GM19328 (cell line): ENCODE data around the gene DPY19L2.
"Not testable (repeated sequence)": the region's sequence is repeated elsewhere in the genome, so short reads cannot be mapped to it uniquely, and the experiment has no call there.

ENCODE experiments used
- ATAC-seq: cut with Tn5 transposase; IDR thresholded peaks from one replicate; pipeline ENCODE4 v1.9.1; 2021; ENCODE audit warnings: mild to moderate bottlenecking, moderate library complexity; ENCODE audit not compliant: unreplicated experiment

Gene DPY19L2

GRCh38 chr12:63668800-63669365 lies 590 bp upstream of the DPY19L2 start:
- ATAC-seq: not testable (repeated sequence)

DNA sequence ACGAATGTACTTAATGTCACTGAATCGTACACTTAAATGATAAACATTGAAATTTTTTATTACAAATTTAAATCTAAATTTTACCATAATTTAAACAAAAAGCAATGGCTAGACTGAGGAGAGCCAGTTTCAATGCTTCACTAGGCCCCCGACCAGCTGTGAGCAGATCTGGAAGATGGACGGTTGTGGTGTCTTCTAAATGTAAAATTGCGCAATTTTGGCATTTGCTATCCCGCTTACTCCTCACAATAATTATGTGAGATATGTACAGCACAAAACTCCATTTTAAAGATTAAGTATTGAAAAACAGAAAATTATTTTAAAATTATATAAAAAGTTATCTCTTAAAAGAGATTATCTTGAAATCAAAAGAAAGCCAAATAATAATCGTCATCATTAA lies 5.3 kb downstream of the DPY19L2 start:
- ATAC-seq: not testable (repeated sequence)

DNA sequence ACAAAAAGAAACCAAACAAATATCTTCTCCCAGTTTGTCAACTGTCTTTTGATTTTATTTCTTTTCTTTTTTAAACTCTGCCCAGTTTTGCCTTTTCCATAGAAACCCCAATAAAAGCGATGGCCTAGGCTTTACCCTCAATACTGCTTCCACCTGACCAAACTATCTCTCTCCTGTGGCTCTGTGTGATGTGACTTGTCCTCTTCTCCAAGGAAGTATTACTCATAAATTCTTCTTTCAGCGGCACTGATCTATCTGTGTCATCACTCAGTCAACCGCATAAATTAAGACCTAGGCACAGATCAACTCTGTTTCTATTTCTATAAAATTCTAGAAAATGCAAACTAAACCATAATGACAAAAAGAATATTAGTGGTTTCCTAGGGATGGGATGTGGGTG lies 9.8 kb downstream of the DPY19L2 start:
- ATAC-seq: not testable (repeated sequence)

GRCh38 chr12:63656407-63656806 lies 11.9 kb downstream of the DPY19L2 start:
- ATAC-seq: not testable (repeated sequence)

GRCh38 chr12:63655543-63656257 lies 12.6 kb downstream of the DPY19L2 start:
- not testable (repeated sequence) for ATAC-seq

- ATAC-seq: not testable (repeated sequence)
These were observed 13.8 kb downstream of the DPY19L2 start for GRCh38 chr12:63654481-63654880.

- not testable (repeated sequence) for ATAC-seq
These were observed 18.8 kb downstream of the DPY19L2 start for GRCh38 chr12:63649517-63649916.

GRCh38 chr12:63643381-63644140 lies 24.7 kb downstream of the DPY19L2 start:
- ATAC-seq: not testable (repeated sequence)

GRCh38 chr12:63624258-63624657 lies 44.0 kb downstream of the DPY19L2 start:
- not testable (repeated sequence) for ATAC-seq

- not testable (repeated sequence) for ATAC-seq
These were observed 52.7 kb downstream of the DPY19L2 start for GRCh38 chr12:63615544-63615943.

DNA sequence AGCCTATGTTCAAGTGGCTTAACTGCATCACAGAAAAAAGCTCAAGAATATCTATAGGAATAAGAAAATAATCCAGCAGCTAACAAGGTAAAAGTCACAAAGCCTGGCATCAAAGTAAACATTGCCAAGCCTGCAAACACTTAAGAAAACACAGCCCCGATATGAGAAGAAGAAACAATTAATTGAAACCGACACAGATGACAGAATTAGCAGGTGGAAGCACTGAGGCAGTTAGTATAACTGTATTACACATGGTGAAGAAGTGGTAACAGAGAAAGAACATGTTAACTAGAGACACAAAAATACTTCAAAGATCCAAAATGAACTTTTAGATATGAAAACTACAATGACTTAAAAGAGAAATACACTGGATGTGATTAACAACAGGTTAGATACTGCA lies 57.0 kb downstream of the DPY19L2 start:
- not testable (repeated sequence) for ATAC-seq

GRCh38 chr12:63609281-63609680 lies 59.0 kb downstream of the DPY19L2 start:
- not testable (repeated sequence) for ATAC-seq

- ATAC-seq: not testable (repeated sequence)
These were observed 63.3 kb downstream of the DPY19L2 start for GRCh38 chr12:63604985-63605384.

- ATAC-seq: not testable (repeated sequence)
These were observed 73.5 kb downstream of the DPY19L2 start for GRCh38 chr12:63594828-63595227.

DNA sequence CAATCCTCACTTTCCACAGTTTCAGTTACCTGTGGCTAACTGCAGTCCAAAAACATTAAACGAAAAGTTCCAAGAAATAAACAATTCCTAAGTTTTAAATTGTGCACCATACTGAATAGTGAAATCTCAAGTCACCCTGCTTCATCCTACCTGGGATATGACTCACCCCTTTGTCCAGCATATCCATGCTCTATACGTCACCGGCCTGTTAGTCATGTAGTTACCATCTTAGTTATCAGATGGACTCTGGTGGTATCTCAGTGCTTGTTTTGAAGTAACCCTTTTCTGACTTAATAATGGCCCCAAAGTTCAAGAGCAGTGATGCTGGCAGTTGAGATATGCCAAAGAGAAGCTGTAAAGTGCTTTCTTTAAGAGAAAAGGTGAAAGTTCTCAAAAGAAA lies 83.9 kb downstream of the DPY19L2 start:
- ATAC-seq: not testable (repeated sequence)

DNA sequence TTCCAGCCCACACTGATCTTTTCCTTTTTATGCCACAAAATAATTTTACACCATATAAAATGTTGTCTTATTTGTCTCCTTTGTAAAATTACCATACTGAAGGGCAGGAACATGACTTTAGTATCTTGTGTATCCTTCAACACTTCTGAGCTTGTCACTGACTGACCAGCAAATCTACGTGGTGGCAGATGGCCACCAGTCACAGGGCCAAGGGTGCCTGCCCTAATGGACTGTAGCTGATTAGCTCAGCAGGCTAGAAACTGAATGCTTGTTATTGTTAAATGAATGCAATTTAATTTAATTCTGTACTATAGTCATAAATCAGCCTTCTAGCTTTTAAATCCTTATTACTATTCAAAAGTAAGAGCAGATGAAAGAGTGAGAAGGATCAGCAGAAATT lies 85.0 kb downstream of the DPY19L2 start:
- ATAC-seq: not testable (repeated sequence)

GRCh38 chr12:63577631-63578030 lies 90.7 kb downstream of the DPY19L2 start:
- ATAC-seq: not testable (repeated sequence)

DNA sequence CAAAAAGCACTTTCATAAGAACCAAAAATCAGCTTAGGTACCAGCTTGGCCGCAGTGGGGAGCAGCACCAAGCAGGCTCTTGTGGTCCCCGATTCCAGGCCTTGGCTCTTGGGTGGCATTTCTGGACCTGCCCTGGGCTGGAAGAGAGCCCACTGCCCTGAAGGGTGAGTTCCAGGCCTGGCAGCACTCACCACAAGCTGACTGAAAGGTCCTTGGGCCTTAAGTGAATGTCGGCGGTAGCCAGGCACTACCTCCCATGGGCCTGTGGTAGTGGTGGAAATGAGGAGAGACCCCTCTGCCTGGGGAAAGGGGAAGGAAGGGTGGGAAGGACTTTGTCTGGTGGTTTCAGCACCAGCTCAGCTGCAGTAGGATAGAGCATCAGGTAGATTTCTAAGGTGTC lies 96.3 kb downstream of the DPY19L2 start:
- ATAC-seq: not testable (repeated sequence)

DNA sequence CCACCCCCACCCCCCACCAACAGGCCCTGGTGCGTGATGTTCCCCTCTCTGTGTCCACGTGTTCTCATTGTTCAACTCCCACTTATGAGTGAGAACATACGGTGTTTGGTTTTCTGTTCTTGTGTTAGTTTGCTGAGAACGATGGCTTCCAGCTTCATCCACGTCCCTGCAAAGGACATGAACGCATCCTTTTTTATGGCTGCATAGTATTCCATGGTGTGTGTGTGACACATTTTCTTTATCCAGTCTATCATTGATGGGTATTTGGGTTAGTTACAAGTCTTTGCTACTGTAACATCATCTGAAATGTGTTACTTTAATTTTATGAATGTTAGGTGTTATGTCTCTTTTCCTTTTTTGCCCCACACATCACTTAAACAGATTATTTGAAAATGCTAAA lies 109.8 kb downstream of the DPY19L2 start:
- ATAC-seq: not testable (repeated sequence)

DNA sequence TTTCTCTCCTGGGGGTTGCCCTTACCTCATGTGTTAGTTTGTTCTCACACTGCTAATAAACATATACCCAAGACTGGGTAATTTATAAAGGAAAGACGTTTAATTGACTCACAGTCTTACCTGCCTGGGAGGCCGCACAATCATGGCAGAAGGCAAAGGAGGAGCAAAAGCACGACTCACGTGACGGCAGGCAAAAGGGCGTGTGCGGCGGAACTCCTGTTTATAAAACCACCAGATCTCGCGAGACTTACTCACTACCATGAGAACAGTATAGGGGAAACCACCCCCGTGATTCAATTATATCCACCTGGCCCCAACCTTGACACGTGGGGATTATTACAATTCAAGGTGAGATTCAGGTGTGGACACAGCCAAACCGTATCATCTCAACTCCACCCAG lies 116.9 kb downstream of the DPY19L2 start:
- ATAC-seq: not testable (repeated sequence)

GRCh38 chr12:63549034-63549433 lies 119.3 kb downstream of the DPY19L2 start:
- ATAC-seq: not testable (repeated sequence)
